GM13976 (cell line): ENCODE measurements around the gene CADPS.

ENCODE experiments used
- DNase-seq: peaks from one replicate; pipeline ENCODE4 v3.0.0; 2012; ENCODE audit warnings: low spot score
- CTCF ChIP-seq: IDR thresholded peaks from 2 replicates; pipeline ENCODE4 v1.5.1; 2012; ENCODE audit warnings: borderline replicate concordance, mild to moderate bottlenecking; ENCODE audit not compliant: insufficient read depth; ENCODE audit errors: extremely low read depth, missing control alignments, control extremely low read depth
- in situ Hi-C: fragments of 300-500 bp; cut with MboI; formaldehyde crosslinking; loops from one replicate; pipeline ENCODE4 v1.12.0; 2022; ENCODE audit warnings: low sequenced_read_pairs, mixed read lengths, inconsistent platforms; ENCODE audit not compliant: unreplicated experiment

CADPS gene

GRCh38 chr3:62724503-62724902, 150.7 kb downstream of the CADPS start:
- TF ChIP-seq CTCF: no peak
- no peak for DNase-seq

GRCh38 chr3:62723914-62724217, 151.3 kb downstream of the CADPS start:
- in situ Hi-C loops: no loop called here
- no peak for TF ChIP-seq CTCF
- DNase-seq: no peak

More at GRCh38 chr3:62724503-62724902, 150.7 kb downstream of the CADPS start:
- in situ Hi-C loops: no loop called here

- TF ChIP-seq CTCF: no peak
- no peak for DNase-seq
- in situ Hi-C loops: no loop called here
Measured at GRCh38 chr3:62723166-62723913, 151.9 kb downstream of the CADPS start.

GRCh38 chr3:62722344-62722743, 152.9 kb downstream of the CADPS start:
- in situ Hi-C loops: no loop called here
- TF ChIP-seq CTCF: no peak
- no peak for DNase-seq

- DNase-seq: no peak
- in situ Hi-C loops: no loop called here
- TF ChIP-seq CTCF: no peak
Measured at GRCh38 chr3:62718515-62719320, 156.5 kb downstream of the CADPS start.

GRCh38 chr3:62718011-62718410, 157.2 kb downstream of the CADPS start:
- in situ Hi-C loops: no loop called here
- TF ChIP-seq CTCF: no peak
- DNase-seq: no peak
